Suprapubic skin (tissue), 4 donors: ENCODE data around the gene SLC38A10.

ENCODE experiments used
- EP300 ChIP-seq: sonication (generic); formaldehyde crosslinking; IDR thresholded peaks from one replicate; pipeline ENCODE4 v1.6.1; 2017; ENCODE audit warnings: antibody characterized with exemption
- POLR2A ChIP-seq, 2 donors: fragments of 450-650 bp; IDR thresholded peaks; one replicate each; pipeline ENCODE4 v1.6.1; 2017; ENCODE audit warnings: antibody characterized with exemption in 2 of 2, mild to moderate bottlenecking in 2 of 2, moderate library complexity in 2 of 2
- POLR2AphosphoS5 ChIP-seq, 3 donors: sonication (generic); formaldehyde crosslinking; IDR thresholded peaks; one replicate each; pipeline ENCODE4 v1.6.1; 2017; ENCODE audit warnings: antibody characterized with exemption in 3 of 3
- TF ChIP-seq, protein P1 (sequence below), 2 donors: fragments of 200-600 bp in 1 of 2; fragments of 450-650 bp in 1 of 2; sonication (generic) in 1 of 2; IDR thresholded peaks; one replicate each; pipeline ENCODE4 v1.5.1; 2016 to 2019; ENCODE audit warnings: antibody characterized with exemption in 2 of 2, mild to moderate bottlenecking in 1 of 2, moderate library complexity in 1 of 2

DNA sequence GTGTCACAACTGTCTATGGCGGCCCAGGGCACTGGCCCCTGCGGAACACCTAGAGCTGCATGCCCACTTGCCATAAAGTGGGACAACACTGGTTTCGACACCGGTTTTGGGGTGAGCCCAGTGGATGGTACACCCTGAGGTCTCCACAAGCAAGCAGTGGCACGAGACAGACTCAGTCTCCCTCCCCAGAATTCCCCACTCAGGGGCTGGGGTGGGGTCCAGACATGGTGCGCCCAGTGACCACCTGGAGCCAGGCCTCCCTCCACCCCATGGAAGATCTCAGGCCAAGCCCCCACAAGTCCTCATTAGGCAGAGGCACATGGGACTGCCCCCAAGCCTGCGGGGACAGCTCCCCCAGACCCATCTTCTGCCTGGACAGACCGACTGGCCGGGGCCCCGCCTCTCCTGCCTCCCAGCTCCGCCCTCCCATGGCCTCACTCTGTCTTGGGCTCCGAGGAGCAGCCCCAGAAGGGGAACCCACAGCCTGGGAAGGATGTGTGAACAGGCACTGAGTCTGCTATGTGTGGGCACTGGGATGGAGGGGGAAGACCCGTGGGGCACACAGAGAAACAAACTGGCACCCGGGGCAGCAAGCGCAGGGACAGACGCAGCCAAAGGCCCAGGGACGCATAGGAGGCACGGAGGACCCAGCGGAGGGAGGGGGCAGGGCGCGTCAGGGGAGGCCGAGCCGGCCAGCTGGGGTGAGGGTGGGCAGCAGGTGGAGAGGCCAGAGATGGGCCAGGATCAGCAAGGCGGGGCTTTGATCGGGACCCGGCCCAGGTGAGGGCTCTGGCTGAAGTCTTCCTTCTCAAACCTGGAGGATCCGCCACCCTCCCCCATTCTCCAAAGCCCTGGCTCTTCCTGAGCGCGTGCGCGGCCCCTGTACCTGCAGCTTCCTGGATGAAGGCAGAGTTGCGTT lies 59.0 kb downstream of the SLC38A10 start:
- TF ChIP-seq POLR2A (IDR thresholded peaks at IDR 0.05) (no peak), POLR2AphosphoS5 (IDR thresholded peaks at IDR 0.05) (no peak), EP300 (no peak)
- TF ChIP-seq, protein P1, sequence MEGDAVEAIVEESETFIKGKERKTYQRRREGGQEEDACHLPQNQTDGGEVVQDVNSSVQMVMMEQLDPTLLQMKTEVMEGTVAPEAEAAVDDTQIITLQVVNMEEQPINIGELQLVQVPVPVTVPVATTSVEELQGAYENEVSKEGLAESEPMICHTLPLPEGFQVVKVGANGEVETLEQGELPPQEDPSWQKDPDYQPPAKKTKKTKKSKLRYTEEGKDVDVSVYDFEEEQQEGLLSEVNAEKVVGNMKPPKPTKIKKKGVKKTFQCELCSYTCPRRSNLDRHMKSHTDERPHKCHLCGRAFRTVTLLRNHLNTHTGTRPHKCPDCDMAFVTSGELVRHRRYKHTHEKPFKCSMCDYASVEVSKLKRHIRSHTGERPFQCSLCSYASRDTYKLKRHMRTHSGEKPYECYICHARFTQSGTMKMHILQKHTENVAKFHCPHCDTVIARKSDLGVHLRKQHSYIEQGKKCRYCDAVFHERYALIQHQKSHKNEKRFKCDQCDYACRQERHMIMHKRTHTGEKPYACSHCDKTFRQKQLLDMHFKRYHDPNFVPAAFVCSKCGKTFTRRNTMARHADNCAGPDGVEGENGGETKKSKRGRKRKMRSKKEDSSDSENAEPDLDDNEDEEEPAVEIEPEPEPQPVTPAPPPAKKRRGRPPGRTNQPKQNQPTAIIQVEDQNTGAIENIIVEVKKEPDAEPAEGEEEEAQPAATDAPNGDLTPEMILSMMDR (IDR thresholded peaks at IDR 0.05), result no peak
